Measurements from ENCODE around the gene MCTP1. TPM values are rescaled to one million over a fixed set of nuclear protein-coding genes. Genes with fewer than 3 reads are reported as not detected.
A peak's percentile ranks its signal among the peaks of the same experiment; 100 is the strongest.

The MCTP1 gene
- polyA plus RNA-seq, 3 donors: 34.4 to 72.9 (median 55.5) TPM

DNA sequence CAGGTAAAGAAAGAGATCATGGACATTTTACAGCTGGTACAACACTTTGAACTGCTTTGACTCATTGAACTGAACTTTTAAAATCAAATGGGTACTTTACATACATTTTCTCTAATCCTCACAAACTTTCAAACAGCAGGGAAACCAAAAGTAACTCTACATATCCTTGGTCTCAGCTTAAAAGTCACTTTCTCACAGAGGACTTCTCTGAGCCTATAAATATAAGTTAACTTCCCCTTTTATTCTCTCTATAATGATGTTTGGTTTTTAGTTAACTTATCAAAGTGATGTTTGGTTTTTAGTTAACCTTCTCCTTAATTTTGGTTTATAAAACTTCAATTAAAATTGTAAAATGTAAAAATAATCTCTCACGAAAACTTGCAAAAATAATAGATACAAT, 209.8 kb downstream of the MCTP1 start:
- H3K4me1 Mint-ChIP-seq: peaks cover 79% of the 10 kb centered on the region
- peaks cover 100% of the 10 kb centered on the region for H3K79me2 ChIP-seq (ENCODE audit: insufficient read depth, low read length)
- TF ChIP-seq, protein P1, sequence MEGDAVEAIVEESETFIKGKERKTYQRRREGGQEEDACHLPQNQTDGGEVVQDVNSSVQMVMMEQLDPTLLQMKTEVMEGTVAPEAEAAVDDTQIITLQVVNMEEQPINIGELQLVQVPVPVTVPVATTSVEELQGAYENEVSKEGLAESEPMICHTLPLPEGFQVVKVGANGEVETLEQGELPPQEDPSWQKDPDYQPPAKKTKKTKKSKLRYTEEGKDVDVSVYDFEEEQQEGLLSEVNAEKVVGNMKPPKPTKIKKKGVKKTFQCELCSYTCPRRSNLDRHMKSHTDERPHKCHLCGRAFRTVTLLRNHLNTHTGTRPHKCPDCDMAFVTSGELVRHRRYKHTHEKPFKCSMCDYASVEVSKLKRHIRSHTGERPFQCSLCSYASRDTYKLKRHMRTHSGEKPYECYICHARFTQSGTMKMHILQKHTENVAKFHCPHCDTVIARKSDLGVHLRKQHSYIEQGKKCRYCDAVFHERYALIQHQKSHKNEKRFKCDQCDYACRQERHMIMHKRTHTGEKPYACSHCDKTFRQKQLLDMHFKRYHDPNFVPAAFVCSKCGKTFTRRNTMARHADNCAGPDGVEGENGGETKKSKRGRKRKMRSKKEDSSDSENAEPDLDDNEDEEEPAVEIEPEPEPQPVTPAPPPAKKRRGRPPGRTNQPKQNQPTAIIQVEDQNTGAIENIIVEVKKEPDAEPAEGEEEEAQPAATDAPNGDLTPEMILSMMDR (IDR thresholded peaks at IDR 0.05): no peak
- H3K4me3 Mint-ChIP-seq: peak overlapping the region in 1 of 2 donors; percentile 62
- peak overlapping the region in 1 of 2 donors; percentile 59 for H3K27ac ChIP-seq (ENCODE audit: low read depth in 1 of 2, low read length in 2 of 2)
- peaks cover 47 to 74% of the 10 kb centered on the region in 2 donors for H3K4me1 ChIP-seq (ENCODE audit: control insufficient read depth in 1 of 2, insufficient read depth in 2 of 2, low read length in 2 of 2)
- DNase-seq: no peak
- H3K27ac Mint-ChIP-seq: peak overlapping the region; percentile 40 to 85 (median 66)
- no peak overlapping the region for H2AFZ ChIP-seq (ENCODE audit: insufficient read depth, low read depth, low read length, poor library complexity, severe bottlenecking)
- WGBS (ENCODE audit: insufficient coverage): no CpG with 5 or more reads among the region's 1 CpG
- peaks cover 74% of the 10 kb centered on the region for H4K20me1 ChIP-seq (ENCODE audit: insufficient read depth, low read length)
- H3K9ac ChIP-seq (ENCODE audit: insufficient read depth, low read length, poor library complexity, severe bottlenecking): no peak overlapping the region
- peak overlapping the region; percentile 15 for H3K4me2 ChIP-seq (replicated peaks; ENCODE audit: extremely low read depth, low read length, poor library complexity, severe bottlenecking)
- H3K9me3 Mint-ChIP-seq: peaks cover 2 to 11% (median 6%) of the 10 kb centered on the region in 7 donors
- H3K27me3 ChIP-seq (ENCODE audit: control insufficient read depth in 2 of 2, insufficient read depth in 2 of 2, low read length in 2 of 2): no peaks in the 10 kb centered on the region
- peak overlapping the region in 1 of 3 experiments; percentile 35 for H3K4me3 ChIP-seq (replicated peaks in 1 of 3; ENCODE audit: low read depth in 2 of 3, low read length in 3 of 3)
- H3K36me3 ChIP-seq (replicated peaks in 1 of 2; ENCODE audit: control insufficient read depth in 1 of 2, insufficient read depth in 2 of 2, low read length in 2 of 2): no peaks in the 10 kb centered on the region
- H3K27me3 Mint-ChIP-seq (ENCODE audit: low read depth in 3 of 3): peaks cover 0 to 3% (median 0%) of the 10 kb centered on the region in 3 donors
- intact Hi-C loops (cut with micrococcal nuclease): loop anchor here in 1 of 2 donors (10.0 kb wide), 1 partner anchor 50 kb away; no protein-coding TSS in a partner anchor
- peaks cover 11 to 33% of the 10 kb centered on the region in 2 donors for H3K36me3 Mint-ChIP-seq
- H3K9me3 ChIP-seq (replicated peaks in 1 of 2; ENCODE audit: control insufficient read depth in 1 of 2, insufficient read depth in 1 of 2, low read length in 2 of 2): no peaks in the 10 kb centered on the region

DNA sequence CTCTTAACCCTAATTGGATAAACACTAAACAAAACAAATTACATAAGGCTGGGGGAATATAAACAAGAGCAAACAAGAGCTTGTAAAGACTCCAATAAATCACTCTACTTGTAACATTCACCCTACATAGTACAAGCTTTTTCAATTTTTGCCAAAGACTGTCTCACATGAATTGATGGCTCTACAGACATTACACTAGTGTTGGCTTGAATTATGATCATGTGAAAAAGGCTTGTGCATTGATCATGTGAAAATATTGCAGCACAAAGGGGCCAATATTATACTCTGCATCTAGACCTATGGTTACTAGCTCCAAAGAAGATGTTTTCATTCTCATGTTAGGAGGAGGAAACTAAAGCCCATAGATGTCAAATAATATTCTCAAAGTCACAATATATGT, 212.6 kb downstream of the MCTP1 start:
- Histone ChIP-seq H3K9ac (ENCODE audit: insufficient read depth, low read length, poor library complexity, severe bottlenecking) (no peak overlapping the region), H3K27ac (ENCODE audit: low read depth in 1 of 2, low read length in 2 of 2) (no peak overlapping the region), H3K79me2 (ENCODE audit: insufficient read depth, low read length) (peaks cover 97% of the 10 kb centered on the region), H3K9me3 (replicated peaks in 1 of 2; ENCODE audit: control insufficient read depth in 1 of 2, insufficient read depth in 1 of 2, low read length in 2 of 2) (no peaks in the 10 kb centered on the region), H3K36me3 (replicated peaks in 1 of 2; ENCODE audit: control insufficient read depth in 1 of 2, insufficient read depth in 2 of 2, low read length in 2 of 2) (no peaks in the 10 kb centered on the region), H2AFZ (ENCODE audit: insufficient read depth, low read depth, low read length, poor library complexity, severe bottlenecking) (no peak overlapping the region), H4K20me1 (ENCODE audit: insufficient read depth, low read length) (peaks cover 85% of the 10 kb centered on the region), H3K4me3 (replicated peaks in 1 of 3; ENCODE audit: low read depth in 2 of 3, low read length in 3 of 3) (no peak overlapping the region), H3K27me3 (ENCODE audit: control insufficient read depth in 2 of 2, insufficient read depth in 2 of 2, low read length in 2 of 2) (no peaks in the 10 kb centered on the region), H3K4me1 (ENCODE audit: control insufficient read depth in 1 of 2, insufficient read depth in 2 of 2, low read length in 2 of 2) (peaks cover 53 to 73% of the 10 kb centered on the region in 2 donors), H3K4me2 (replicated peaks; ENCODE audit: extremely low read depth, low read length, poor library complexity, severe bottlenecking) (no peak overlapping the region)
- Mint-ChIP-seq H3K36me3 (peaks cover 8 to 27% of the 10 kb centered on the region in 2 donors), H3K9me3 (peaks cover 0 to 2% (median 0%) of the 10 kb centered on the region in 7 donors), H3K27ac (no peak overlapping the region), H3K4me1 (peaks cover 81% of the 10 kb centered on the region), H3K27me3 (ENCODE audit: low read depth in 3 of 3) (no peaks in the 10 kb centered on the region), H3K4me3 (no peak overlapping the region)
- TF ChIP-seq, protein P1 (IDR thresholded peaks at IDR 0.05): no peak
- no peak for DNase-seq
- intact Hi-C loops (cut with micrococcal nuclease): loop anchor here in 1 of 2 donors (10.0 kb wide), 1 partner anchor 47 kb away; no protein-coding TSS in a partner anchor
